ENCODE measurements around the gene SLC13A3. TPM values are rescaled to one million over a fixed set of nuclear protein-coding genes. Genes with fewer than 3 reads are reported as not detected.

SLC13A3 gene
- total RNA-seq, 1 experiment from 2014 or later: 17.5 TPM

- H3K9ac ChIP-seq (ENCODE audit: extremely low read depth, insufficient read length, low read length): no peak overlapping the region
- 0 out of 7 replicates have a peak overlapping the region, but pooled peaks of 1 of the 3 experiments have one; percentile 45 for H3K27ac Mint-ChIP-seq
- H3K56ac ChIP-seq (ENCODE audit: insufficient read length, low read depth, low read length): no peak overlapping the region
- no peak overlapping the region for H2BK20ac ChIP-seq (ENCODE audit: low read depth, low read length, poor library complexity, severe bottlenecking)
- TF ChIP-seq CTCF (conservative IDR thresholded peaks at IDR 0.05): no peak
- H3K79me2 ChIP-seq (ENCODE audit: insufficient read depth, low read length): no peaks in the 10 kb centered on the region
- no peak overlapping the region for H3K4me3 Mint-ChIP-seq
- no peak overlapping the region for H2AK5ac ChIP-seq (ENCODE audit: insufficient read length, low read length)
- H3K4me1 ChIP-seq (ENCODE audit: insufficient read depth, low read length): peaks cover 1% of the 10 kb centered on the region; the same call in 1 of the 2 replicates
- no peaks in the 10 kb centered on the region for H3K27me3 ChIP-seq (ENCODE audit: insufficient read depth, low read length)
- no CpG with 5 or more reads among the region's 10 CpGs for WGBS (ENCODE audit: extremely low coverage, insufficient read length, low lambda C conversion rate)
- H3K18ac ChIP-seq (ENCODE audit: insufficient read length, low read depth, low read length): no peak overlapping the region
- no peak overlapping the region for H2BK12ac ChIP-seq (ENCODE audit: insufficient read length, low read depth, low read length)
- no peak overlapping the region for H4K5ac ChIP-seq (ENCODE audit: insufficient read length, low read depth, low read length)
- H3K79me1 ChIP-seq (ENCODE audit: insufficient read depth, low read depth, low read length, poor library complexity, severe bottlenecking): no peaks in the 10 kb centered on the region
- no peaks in the 10 kb centered on the region for H3K9me3 Mint-ChIP-seq
- H3K27ac ChIP-seq (ENCODE audit: insufficient read length, low read depth, low read length): no peak overlapping the region
- DNase-seq: no peak
- no peak overlapping the region for H3T11ph ChIP-seq (ENCODE audit: low read length)
- no peak overlapping the region for H2AFZ ChIP-seq (ENCODE audit: low read length)
- H3K4ac ChIP-seq (ENCODE audit: low read depth, low read length): no peak overlapping the region
- H3K27me3 Mint-ChIP-seq (ENCODE audit: low read depth): no peaks in the 10 kb centered on the region
- no peak overlapping the region for H3K4me2 ChIP-seq (ENCODE audit: insufficient read depth, insufficient read length, low read length)
- no peaks in the 10 kb centered on the region; a peak in 1 of 7 replicates for H3K36me3 Mint-ChIP-seq (ENCODE audit: insufficient read depth in 1 of 3, low read depth in 3 of 3)
- H2BK15ac ChIP-seq (ENCODE audit: low read depth, low read length): no peak overlapping the region
- H4K20me1 ChIP-seq (ENCODE audit: control insufficient read depth, insufficient read depth, insufficient read length): no peaks in the 10 kb centered on the region
- no peak overlapping the region for H3K14ac ChIP-seq (ENCODE audit: insufficient read depth, low read length)
- H3K23ac ChIP-seq (ENCODE audit: insufficient read length, low read depth, low read length): no peak overlapping the region
- H4K8ac ChIP-seq (replicated peaks; ENCODE audit: insufficient read length, low read depth, low read length): no peak overlapping the region
- peaks cover 5% of the 10 kb centered on the region for H3K23me2 ChIP-seq (ENCODE audit: insufficient read length, low read depth, low read length, poor library complexity, severe bottlenecking)
- no peak overlapping the region for H2BK120ac ChIP-seq (ENCODE audit: low read depth, low read length, poor library complexity, severe bottlenecking)
- no peaks in the 10 kb centered on the region for H3K9me3 ChIP-seq (ENCODE audit: control insufficient read depth, low read depth, low read length)
- peaks cover 17 to 18% of the 10 kb centered on the region in 2 experiments; a peak in 3 of 4 replicates for H3K4me1 Mint-ChIP-seq
- no peak overlapping the region for H4K91ac ChIP-seq (ENCODE audit: insufficient read length, low read depth, low read length)
- H2BK5ac ChIP-seq (ENCODE audit: insufficient read length, low read length): no peak overlapping the region
These were observed 85.1 kb downstream of the SLC13A3 start for GRCh38 chr20:46566125-46566524.

All from H9 (cell line).